HG03280 (cell line): ENCODE measurements around the gene UGT1A10.
"Not testable (repeated sequence)": the region's sequence is repeated elsewhere in the genome, so short reads cannot be mapped to it uniquely, and the experiment has no call there.

ENCODE experiments used
- ATAC-seq: cut with Tn5 transposase; IDR thresholded peaks from one replicate; pipeline ENCODE4 v1.9.1; 2021; ENCODE audit warnings: mild to moderate bottlenecking, moderate library complexity; ENCODE audit not compliant: unreplicated experiment

Gene UGT1A10

DNA sequence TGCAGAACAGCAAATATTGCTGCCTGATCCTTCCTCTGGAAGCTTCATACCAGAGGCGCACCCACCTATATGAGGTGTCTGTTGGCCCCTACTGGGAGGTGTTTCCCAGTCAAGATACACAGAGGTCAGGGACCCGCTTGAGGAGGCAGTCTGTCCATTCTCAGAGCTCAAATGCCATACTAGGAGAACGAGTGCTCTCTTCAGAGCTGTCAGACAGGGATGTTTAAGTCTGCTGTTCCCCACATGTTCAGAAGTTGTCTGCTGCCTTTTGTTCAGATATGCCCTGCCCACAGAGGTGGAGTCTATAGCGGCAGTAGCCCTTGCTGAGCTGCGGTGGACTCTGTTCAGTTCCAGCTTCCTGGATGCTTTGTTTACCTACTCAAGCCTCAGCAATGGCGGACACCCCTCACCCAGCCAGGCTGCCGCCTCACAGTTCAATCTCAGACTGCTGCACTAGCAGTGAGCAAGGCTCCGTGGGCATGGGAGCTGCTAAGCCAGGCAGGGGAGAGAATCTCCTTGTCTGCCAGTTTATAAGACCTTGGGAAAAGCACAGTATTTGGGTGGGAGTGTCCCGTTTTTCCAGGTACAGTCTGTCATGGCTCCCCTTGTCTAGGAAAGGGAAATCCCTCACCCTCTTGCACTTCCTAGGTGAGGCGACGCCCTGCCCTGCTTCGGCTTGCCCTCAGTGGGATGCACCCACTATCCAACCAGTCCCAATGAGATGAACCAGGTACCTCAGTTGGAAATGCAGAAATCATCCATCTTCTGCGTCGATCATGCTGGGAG is 100.8 kb downstream of the UGT1A10 start:
- ATAC-seq = not testable (repeated sequence)

DNA sequence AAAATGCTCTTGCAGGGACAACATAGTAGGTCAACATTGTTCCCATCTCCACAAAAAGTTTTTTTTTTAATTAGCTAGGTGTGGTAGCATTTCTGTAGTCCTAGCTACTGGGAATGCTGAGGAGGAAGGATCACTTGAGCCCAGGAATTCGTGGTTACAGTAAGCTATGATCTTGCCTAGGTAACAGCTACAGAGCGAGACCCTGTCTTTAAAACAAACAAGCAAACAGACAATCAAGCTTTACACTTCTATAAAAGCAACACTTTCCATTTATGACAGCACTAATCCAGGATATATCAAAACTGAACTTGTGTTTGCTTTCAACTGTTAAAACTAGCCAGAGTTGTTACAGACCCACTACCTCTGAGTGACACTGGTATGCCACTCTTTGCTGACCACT is 104.6 kb downstream of the UGT1A10 start:
- no peak for ATAC-seq

DNA sequence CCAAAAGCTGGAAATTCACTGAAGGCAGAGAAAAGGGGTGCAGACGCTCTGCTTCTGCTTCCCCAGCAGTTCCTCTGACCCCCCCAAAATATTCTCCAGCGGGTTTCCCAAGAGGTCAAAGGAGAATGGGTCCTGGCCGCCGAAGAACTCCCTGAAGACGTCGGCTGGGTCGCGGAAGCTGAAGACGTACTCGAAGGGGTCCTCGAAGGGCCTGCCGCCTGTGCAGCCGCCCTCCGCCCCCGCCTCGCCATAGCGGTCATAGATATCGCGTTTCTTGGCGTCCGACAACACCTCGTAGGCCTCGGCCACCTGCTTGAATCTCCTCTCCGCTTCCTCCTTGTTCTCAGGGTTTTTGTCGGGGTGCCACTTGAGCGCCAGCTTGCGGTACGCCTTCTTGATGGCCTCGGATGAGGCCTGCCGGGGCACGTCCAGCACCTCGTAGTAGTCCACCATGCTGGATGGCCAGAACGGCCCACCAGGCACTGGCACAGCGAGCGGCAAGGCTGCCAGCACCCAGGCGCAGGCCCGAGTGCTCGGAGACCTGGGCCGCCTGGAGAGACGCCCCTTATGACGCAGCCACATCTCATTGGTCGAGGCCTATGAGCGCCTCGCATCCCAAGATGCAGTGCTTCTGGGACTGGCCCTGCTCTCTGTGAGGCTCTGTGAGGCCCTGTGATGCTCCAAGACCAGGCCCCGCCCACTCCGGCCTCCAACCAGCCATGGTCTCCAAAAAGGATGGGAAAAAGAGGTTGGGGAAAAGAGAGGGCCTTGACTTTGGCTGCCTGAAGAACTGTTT is 107.4 kb downstream of the UGT1A10 start:
- no peak for ATAC-seq

DNA sequence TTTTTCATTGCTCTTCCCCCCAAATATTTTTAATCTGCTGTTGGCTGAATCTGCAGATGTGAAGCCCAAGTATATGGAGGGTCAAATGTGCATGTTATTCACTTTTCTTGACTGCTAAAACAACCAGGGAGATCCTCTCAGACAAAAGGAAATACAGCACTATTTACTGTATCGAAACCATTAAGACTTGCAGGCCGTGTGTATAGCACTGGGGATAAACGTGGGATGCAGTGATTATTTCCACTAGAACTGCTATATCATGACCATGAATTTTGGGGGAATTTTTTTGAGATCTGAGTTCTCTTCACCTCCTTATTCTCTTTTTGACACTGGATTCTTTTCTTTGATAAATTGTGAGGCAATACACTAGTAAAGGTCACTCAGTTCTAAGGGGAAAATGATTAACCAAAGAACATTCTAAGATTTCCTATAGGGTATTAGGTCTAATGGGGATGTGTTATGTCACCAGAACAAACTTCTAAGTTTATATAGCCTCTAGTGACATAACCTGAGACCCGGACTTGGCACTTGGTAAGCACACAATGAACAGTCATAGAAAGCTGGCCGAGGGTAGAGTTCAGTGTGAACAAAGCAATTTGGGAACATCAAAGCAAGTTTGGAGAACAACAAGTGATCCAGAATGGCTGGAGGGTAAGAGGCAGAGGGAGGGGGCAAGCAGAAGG is 109.0 kb downstream of the UGT1A10 start:
- ATAC-seq = no peak

GRCh38 chr2:233745838-233746237 is 109.6 kb downstream of the UGT1A10 start:
- not testable (repeated sequence) for ATAC-seq

DNA sequence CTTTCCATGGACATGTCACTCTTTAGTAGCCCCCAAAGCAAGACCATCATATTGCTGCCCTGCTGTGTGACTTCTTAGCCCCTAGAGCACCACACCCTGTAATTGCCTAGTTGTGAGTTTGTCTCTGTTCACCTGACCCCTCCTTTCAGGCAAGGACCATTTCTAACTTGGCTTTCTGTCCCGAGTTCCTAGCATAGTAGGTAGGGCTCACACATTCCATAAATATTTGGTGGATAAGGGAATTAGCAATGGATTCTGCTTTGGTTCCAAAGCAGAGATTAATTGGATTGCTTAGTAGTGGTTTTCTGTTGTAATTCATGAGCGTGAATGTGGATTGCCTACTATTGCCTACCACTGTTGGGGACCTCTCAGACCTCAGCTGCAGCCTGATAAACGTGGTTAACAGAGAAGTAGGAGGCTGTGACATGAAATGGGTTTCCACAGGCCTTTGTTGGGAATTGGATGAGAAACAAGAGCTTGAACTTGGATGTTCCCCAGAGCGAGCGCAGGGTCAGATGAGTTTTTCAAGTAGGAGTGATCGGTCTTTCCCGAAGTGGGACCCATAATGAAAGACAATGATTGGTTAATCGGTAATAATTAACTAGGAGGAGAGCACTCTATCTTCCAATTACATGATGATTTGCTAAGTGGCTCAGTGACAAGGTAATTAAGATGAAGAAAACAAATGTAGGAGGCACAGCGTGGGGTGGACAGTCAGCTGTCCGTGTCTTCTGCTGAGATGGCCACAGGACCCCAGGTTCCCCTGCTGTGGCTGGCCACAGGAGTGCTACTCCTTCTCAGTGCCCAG is 110.4 kb downstream of the UGT1A10 start:
- ATAC-seq = no peak

DNA sequence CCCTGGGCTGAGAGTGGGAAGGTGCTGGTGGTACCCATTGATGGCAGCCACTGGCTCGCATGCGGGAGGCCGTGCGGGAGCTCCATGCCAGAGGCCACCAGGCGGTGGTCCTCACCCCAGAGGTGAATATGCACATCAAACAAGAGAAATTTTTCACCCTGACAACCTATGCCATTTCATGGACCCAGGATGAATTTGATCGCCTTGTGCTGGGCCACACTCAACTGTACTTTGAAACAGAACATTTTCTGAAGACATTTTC is 111.0 kb downstream of the UGT1A10 start:
- ATAC-seq = no peak

DNA sequence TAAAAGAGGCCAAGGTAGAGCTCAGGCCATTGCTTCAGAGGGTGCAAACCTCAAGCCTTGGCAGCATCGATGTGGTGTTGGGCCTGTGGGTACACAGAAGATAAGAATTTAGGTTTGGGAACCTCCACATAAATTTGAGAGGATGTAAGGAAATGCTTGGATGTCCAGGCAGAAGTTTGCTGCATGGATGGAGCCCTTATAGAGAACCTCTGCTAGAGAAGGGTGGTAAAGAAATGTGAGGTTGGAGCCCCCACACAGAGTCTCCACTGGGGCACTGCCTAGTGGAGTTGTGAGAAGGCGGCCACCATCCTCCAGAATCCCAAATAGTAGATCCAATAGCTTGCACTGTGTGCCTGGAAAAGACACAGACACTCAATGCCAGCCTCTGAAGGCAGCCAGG is 114.4 kb downstream of the UGT1A10 start:
- not testable (repeated sequence) for ATAC-seq

- ATAC-seq = not testable (repeated sequence)
Measured at GRCh38 chr2:233751212-233752009, 115.2 kb downstream of the UGT1A10 start.

DNA sequence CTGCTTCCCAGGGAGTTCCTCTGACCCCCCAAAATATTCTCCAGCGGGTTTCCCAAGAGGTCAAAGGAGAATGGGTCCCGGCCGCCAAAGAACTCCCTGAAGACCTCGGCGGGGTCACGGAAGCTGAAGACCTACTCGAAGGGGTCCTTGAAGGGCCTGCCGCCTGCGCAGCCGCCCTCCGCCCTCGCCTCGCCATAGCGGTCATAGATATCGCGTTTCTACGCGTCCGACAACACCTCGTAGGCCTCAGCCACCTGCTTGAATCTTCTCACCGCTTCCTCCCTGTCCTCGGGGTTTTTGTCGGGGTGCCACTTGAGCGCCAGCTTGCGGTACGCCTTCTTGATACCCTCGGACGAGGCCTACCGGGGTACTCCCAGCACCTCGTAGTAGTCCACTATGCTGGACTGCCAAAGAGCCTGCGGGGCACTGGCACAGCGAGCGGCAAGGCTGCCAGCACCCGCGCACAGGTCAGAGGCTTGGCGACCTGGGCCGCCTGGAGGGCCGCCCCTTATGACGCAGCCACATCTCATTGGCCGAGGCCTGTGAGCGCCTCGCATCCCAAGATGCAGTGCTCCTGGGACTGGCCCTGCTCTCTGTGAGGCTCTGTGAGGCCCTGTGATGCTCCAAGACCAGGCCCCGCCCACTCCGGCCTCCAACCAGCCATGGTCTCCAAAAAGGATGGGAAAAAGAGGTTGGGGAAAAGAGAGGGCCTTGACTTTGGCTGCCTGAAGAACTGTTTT is 118.8 kb downstream of the UGT1A10 start:
- ATAC-seq = no peak

GRCh38 chr2:233756429-233757081 is 120.3 kb downstream of the UGT1A10 start:
- ATAC-seq = no peak

GRCh38 chr2:233758141-233758540 is 121.9 kb downstream of the UGT1A10 start:
- ATAC-seq = no peak

DNA sequence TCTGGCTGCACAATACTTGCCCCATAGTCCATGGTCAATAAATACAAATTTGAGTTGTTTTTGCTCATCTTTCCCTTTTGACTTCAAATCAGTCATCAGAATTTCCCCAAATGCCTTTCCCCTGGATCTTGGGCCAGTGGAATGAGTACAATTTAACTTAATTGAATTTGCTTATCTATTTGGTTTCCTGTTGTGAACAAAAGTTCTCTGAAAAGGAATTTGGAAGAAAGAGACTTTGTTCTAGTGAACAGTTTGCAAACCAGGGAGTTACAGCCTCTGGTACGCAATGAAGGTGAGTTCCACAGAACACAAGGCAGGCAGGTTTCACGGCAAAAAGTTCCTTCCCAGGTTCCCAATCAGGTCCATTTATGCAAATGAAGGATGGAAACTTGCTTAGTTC is 122.6 kb downstream of the UGT1A10 start:
- ATAC-seq = no peak

DNA sequence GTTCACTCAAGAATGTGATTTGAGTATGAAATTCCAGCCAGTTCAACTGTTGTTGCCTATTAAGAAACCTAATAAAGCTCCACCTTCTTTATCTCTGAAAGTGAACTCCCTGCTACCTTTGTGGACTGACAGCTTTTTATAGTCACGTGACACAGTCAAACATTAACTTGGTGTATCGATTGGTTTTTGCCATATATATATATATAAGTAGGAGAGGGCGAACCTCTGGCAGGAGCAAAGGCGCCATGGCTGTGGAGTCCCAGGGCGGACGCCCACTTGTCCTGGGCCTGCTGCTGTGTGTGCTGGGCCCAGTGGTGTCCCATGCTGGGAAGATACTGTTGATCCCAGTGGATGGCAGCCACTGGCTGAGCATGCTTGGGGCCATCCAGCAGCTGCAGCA is 123.8 kb downstream of the UGT1A10 start, which contains the start of gene UGT1A1:
TSS of gene UGT1A1 (plus strand) at position 228 of the 400 bp plus-strand sequence. CDS start at position 246, 18 bp downstream.
- ATAC-seq = no peak

- ATAC-seq = no peak
Measured at GRCh38 chr2:233761040-233761769, 125.0 kb downstream of the UGT1A10 start.

DNA sequence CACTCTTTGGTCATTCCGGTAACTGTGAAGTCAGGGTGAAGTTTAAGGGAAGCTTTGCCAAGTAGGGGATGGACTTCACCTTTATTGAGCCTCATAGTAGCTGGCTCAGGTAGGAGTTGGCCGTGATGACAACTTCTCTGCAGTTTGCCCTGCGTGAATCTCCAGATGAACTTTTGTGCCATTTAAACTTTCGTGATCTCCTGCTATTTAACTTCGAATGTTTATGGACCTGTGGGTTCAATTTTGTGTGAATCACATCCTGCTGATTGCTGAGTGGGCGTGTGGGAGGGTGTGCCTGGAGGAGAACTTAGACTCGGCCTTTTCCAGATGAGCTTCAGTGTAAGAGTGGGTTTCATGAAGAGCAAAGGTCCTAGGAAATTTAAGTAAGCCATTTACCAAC is 128.0 kb downstream of the UGT1A10 start:
- ATAC-seq = no peak

- no peak for ATAC-seq
Measured at GRCh38 chr2:233764761-233765160, 128.5 kb downstream of the UGT1A10 start.

DNA sequence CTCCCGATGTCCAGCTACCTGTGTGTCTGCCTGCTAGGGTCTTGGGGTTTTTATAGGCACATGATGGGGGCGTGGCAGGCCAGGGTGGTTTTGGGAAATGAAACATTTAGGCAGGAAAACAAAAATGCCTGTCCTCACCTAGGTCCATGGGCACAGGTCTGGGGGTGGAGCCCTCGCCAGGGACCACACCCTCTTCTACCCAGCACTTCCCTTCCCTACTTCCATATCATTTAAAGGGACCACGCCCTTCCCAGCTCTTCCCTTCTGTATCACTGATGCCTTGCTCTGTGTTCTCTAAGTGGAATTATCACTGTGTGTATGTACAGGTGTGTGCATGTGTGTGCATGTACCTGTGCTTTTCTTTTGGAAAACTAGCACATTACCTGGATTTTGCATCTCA is 130.2 kb downstream of the UGT1A10 start:
- no peak for ATAC-seq
